Activated CD8-positive, alpha-beta memory T cell treated with anti-CD3 and anti-CD28 coated beads, Interleukin-2, amount 10 ng/mL, durations not matched to agents 7 days and 5 days (primary cell): ENCODE results near the gene ARPIN. TPM values are rescaled to one million over a fixed set of nuclear protein-coding genes. Genes with fewer than 3 reads are reported as not detected.

ENCODE experiments used
- ATAC-seq: fragments of 150-1000 bp; cut with Tn5 transposase; one replicate; pipeline ENCODE4 v1.10.0; 2021; ENCODE audit warnings: moderate library complexity
- CTCF ChIA-PET: fragments of 350-600 bp; sonication (Branson Sonifier 250); formaldehyde crosslinking; loops from one replicate; lab custom pipeline; 2021; ENCODE audit warnings: antibody characterized with exemption; lab: Charles Lee
- DNase-seq: peaks from one replicate; pipeline ENCODE4 v3.0.0-alpha.2; 2020
- H3K27ac Mint-ChIP-seq: one replicate; pipeline ENCODE4 v1.8.0; 2021; ENCODE audit warnings: mild to moderate bottlenecking, mixed read lengths
- H3K27me3 Mint-ChIP-seq: one replicate; pipeline ENCODE4 v1.8.0; 2021; ENCODE audit warnings: mixed read lengths
- H3K36me3 Mint-ChIP-seq: one replicate; pipeline ENCODE4 v1.8.0; 2021; ENCODE audit warnings: mild to moderate bottlenecking, mixed read lengths
- H3K4me1 Mint-ChIP-seq: one replicate; pipeline ENCODE4 v1.8.0; 2021; ENCODE audit warnings: mixed read lengths
- H3K4me3 Mint-ChIP-seq: one replicate; pipeline ENCODE4 v1.8.0; 2021; ENCODE audit warnings: mild to moderate bottlenecking, moderate library complexity, mixed read lengths
- H3K9me3 Mint-ChIP-seq: one replicate; pipeline ENCODE4 v1.8.0; 2022; ENCODE audit warnings: low read depth, mixed read lengths
- total RNA-seq, 2 experiments: library from RNA; stranded (reverse); gene quantifications; one replicate each; pipeline ENCODE4 v1.2.3, GENCODE V29; 2021

Gene ARPIN
- total RNA-seq, 2 experiments from 2014 or later: not detected

GRCh38 chr15:89936051-89936785 lies 23.5 kb upstream of the ARPIN start:
- peak; percentile 63 for DNase-seq
- Mint-ChIP-seq H3K4me3 (no peak overlapping the region), H3K27ac (peak overlapping the region; percentile 0), H3K4me1 (peaks cover 27% of the 10 kb centered on the region), H3K36me3 (no peaks in the 10 kb centered on the region), H3K27me3 (peaks cover 23% of the 10 kb centered on the region), H3K9me3 (no peaks in the 10 kb centered on the region)
- ATAC-seq: peak; percentile 76
- CTCF ChIA-PET: interaction anchor here (0.8 to 1.4 kb wide), 4 partner anchors 11 to 135 kb away, joined by 3 to 4 read pairs (median 4); no protein-coding TSS in a partner anchor

GRCh38 chr15:89932880-89933279 lies 20.1 kb upstream of the ARPIN start:
- peaks cover 18% of the 10 kb centered on the region for H3K27me3 Mint-ChIP-seq
- no peak overlapping the region for H3K4me3 Mint-ChIP-seq
- no peaks in the 10 kb centered on the region for H3K36me3 Mint-ChIP-seq
- no peak overlapping the region for H3K27ac Mint-ChIP-seq
- CTCF ChIA-PET: interaction anchor here (1.9 kb wide), 1 partner anchor 172 kb away, joined by 5 read pairs; no protein-coding TSS in a partner anchor
- peaks cover 21% of the 10 kb centered on the region for H3K4me1 Mint-ChIP-seq
- DNase-seq (no peak), ATAC-seq (no peak)
- no peaks in the 10 kb centered on the region for H3K9me3 Mint-ChIP-seq

DNA sequence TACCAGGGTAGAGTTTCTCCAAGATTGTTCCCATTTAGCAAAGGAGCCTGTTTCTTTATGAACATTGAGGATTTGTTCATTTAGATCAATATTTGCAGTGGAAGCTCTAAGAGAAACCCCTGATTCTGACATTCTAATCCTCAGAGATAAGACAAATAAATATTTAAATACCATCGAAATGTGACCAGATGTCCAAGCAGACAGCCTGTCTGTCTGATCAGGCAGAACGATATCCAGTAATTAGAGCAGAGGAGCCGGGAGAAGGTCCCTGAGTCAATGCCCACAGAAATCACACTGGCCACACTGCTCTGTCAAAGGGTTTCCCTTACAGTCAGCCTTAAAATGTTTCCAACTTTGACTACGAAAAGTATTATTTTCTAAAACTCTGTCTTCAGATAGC lies 15.7 kb upstream of the ARPIN start:
- DNase-seq (no peak), ATAC-seq (no peak)
- CTCF ChIA-PET: no interaction called here
- H3K27ac Mint-ChIP-seq: no peak overlapping the region
- no peaks in the 10 kb centered on the region for H3K36me3 Mint-ChIP-seq
- peaks cover 16% of the 10 kb centered on the region for H3K27me3 Mint-ChIP-seq
- no peaks in the 10 kb centered on the region for H3K9me3 Mint-ChIP-seq
- no peak overlapping the region for H3K4me3 Mint-ChIP-seq
- H3K4me1 Mint-ChIP-seq: no peaks in the 10 kb centered on the region

GRCh38 chr15:89926158-89926557 lies 13.4 kb upstream of the ARPIN start:
- no peak for DNase-seq
- Mint-ChIP-seq H3K9me3 (no peaks in the 10 kb centered on the region), H3K27ac (no peak overlapping the region), H3K4me3 (no peak overlapping the region), H3K4me1 (no peaks in the 10 kb centered on the region), H3K36me3 (no peaks in the 10 kb centered on the region), H3K27me3 (peaks cover 10% of the 10 kb centered on the region)
- CTCF ChIA-PET: no interaction called here
- ATAC-seq: no peak

DNA sequence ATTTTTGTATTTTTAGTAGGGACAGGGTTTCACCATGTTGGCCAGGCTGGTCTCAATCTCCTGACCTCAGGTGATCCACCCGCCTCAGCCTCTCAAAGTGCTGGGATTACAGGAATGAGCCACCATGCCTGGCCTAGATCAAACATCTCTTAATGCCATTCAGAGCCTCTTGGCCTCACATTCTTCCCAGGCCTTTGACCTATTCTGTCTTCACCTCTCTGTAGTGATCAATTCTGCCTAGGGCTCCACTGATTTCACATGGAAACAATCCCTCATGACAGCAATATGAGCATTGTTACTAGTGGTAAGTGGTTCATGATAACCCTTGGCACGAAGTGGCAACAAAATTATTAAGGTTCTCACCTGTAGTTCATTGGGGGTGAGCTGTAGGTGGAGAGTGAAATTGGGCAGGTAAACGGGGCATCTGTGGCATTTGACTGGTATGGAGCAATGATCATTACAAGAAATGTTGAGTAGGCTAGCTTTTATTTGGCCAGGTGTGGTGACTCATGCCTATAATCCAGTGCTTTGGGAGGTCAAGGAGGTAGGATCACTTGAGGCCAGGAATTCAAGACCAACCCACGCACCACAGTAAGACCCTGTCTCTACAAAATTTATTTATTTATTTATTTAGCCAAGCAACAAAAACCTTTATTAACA lies 4.8 kb upstream of the ARPIN start:
- H3K27me3 Mint-ChIP-seq: peaks cover 33% of the 10 kb centered on the region
- CTCF ChIA-PET: no interaction called here
- DNase-seq (no peak), ATAC-seq (no peak)
- H3K9me3 Mint-ChIP-seq: no peaks in the 10 kb centered on the region
- no peaks in the 10 kb centered on the region for H3K36me3 Mint-ChIP-seq
- H3K4me1 Mint-ChIP-seq: no peaks in the 10 kb centered on the region
- no peak overlapping the region for H3K4me3 Mint-ChIP-seq
- no peak overlapping the region for H3K27ac Mint-ChIP-seq

DNA sequence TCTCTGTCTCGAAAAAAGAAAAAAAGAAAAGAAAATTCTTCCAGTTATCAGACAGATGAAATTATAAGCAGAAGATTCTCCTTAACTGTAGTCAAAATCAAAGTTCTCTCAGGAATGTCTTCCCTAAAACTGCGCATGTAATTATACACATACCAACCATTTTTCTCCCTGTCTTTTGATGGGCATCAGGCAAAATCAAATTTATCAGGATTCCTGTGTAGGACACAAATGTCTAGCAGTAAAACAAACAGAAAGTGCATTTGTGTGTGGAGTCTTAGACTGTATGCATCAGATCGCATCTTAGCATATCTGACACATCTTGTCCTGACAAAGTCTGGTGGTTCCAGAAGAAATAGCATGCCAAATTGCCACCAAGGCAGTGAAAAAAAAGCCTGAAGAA lies 3.9 kb upstream of the ARPIN start:
- no peak overlapping the region for H3K4me3 Mint-ChIP-seq
- CTCF ChIA-PET: no interaction called here
- H3K4me1 Mint-ChIP-seq: no peaks in the 10 kb centered on the region
- no peak for DNase-seq
- H3K36me3 Mint-ChIP-seq: no peaks in the 10 kb centered on the region
- ATAC-seq: no peak
- H3K9me3 Mint-ChIP-seq: no peaks in the 10 kb centered on the region
- H3K27me3 Mint-ChIP-seq: peaks cover 41% of the 10 kb centered on the region
- H3K27ac Mint-ChIP-seq: no peak overlapping the region

GRCh38 chr15:89912145-89912673 lies 543 bp downstream of the ARPIN start:
- DNase-seq: no peak
- Mint-ChIP-seq H3K27ac (no peak overlapping the region), H3K4me1 (no peaks in the 10 kb centered on the region), H3K4me3 (no peak overlapping the region), H3K27me3 (peaks cover 40% of the 10 kb centered on the region), H3K9me3 (no peaks in the 10 kb centered on the region), H3K36me3 (no peaks in the 10 kb centered on the region)
- no peak for ATAC-seq
- CTCF ChIA-PET: interaction anchor here (0.5 kb wide), 1 partner anchor 37 kb away, joined by 3 read pairs; no protein-coding TSS in a partner anchor

GRCh38 chr15:89910891-89911626 lies 1.7 kb downstream of the ARPIN start:
- H3K36me3 Mint-ChIP-seq: no peaks in the 10 kb centered on the region
- H3K27ac Mint-ChIP-seq: no peak overlapping the region
- CTCF ChIA-PET: no interaction called here
- no peaks in the 10 kb centered on the region for H3K4me1 Mint-ChIP-seq
- no peak for ATAC-seq
- H3K9me3 Mint-ChIP-seq: no peaks in the 10 kb centered on the region
- H3K27me3 Mint-ChIP-seq: peaks cover 37% of the 10 kb centered on the region
- H3K4me3 Mint-ChIP-seq: no peak overlapping the region
- DNase-seq: no peak

DNA sequence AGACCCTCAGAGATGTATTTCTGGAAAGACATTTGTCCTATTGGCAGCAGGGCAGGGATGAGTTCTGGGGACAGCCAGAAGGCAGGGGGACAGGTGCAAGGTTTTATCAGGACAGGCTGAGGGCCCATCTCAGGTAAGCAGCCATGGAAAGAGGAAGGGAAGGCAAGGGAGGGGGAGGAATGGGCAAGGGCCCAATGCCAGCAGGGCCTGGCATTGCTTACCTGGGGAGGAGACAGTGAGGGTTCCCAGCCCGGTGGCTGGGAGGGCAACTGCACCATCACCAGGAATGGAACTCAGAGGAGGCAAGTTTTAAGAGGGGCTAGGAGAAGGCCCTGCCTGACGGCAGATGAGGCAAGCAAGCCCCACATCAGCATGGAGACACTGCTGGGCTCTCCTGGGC lies 3.1 kb downstream of the ARPIN start:
- Mint-ChIP-seq H3K27me3 (peaks cover 34% of the 10 kb centered on the region), H3K4me3 (no peak overlapping the region), H3K4me1 (no peaks in the 10 kb centered on the region), H3K36me3 (no peaks in the 10 kb centered on the region), H3K27ac (no peak overlapping the region), H3K9me3 (no peaks in the 10 kb centered on the region)
- DNase-seq (no peak), ATAC-seq (no peak)
- CTCF ChIA-PET: interaction anchor here (0.6 kb wide), 1 partner anchor 12 kb away, joined by 3 read pairs; no protein-coding TSS in a partner anchor

GRCh38 chr15:89908226-89908625 lies 4.5 kb downstream of the ARPIN start:
- no peaks in the 10 kb centered on the region for H3K4me1 Mint-ChIP-seq
- no peak overlapping the region for H3K27ac Mint-ChIP-seq
- DNase-seq: no peak
- no peaks in the 10 kb centered on the region for H3K9me3 Mint-ChIP-seq
- no peak for ATAC-seq
- no peak overlapping the region for H3K4me3 Mint-ChIP-seq
- CTCF ChIA-PET: no interaction called here
- no peaks in the 10 kb centered on the region for H3K36me3 Mint-ChIP-seq
- H3K27me3 Mint-ChIP-seq: peaks cover 24% of the 10 kb centered on the region

- no peak for ATAC-seq
- Mint-ChIP-seq H3K27me3 (peaks cover 19% of the 10 kb centered on the region), H3K27ac (no peak overlapping the region), H3K36me3 (no peaks in the 10 kb centered on the region), H3K4me3 (no peak overlapping the region), H3K9me3 (no peaks in the 10 kb centered on the region), H3K4me1 (no peaks in the 10 kb centered on the region)
- no peak for DNase-seq
- CTCF ChIA-PET: interaction anchor here (0.9 kb wide), 1 partner anchor 8 kb away, joined by 4 read pairs; no protein-coding TSS in a partner anchor
Measured at GRCh38 chr15:89907289-89907688, 5.5 kb downstream of the ARPIN start.

DNA sequence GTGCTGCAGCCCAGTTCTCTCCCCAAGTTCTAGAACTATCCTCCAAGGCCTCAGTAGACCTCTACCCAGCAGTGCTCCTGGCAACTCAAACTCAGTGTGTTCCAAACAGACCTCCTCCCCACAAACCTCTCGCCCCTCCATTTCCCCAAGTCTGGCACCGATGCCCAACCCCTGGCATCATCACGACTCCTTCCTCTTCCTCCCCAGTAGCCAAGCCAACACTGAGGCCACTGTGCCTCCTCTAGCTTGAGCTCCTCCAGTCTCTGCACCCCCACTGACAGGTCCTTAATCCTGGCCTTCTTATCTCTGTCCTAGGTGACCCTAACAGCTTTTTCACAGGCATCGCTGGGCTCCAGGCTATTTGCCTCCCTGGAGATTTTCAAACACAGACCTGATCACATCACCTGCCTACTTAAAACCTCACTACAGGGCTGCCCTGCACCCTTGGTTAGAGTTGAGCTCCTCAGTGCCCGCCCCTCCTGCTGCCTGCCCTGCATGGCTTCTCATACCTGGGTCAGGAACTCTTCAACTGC lies 6.8 kb downstream of the ARPIN start:
- H3K27me3 Mint-ChIP-seq: peaks cover 5% of the 10 kb centered on the region
- CTCF ChIA-PET: interaction anchor here (0.6 to 2.1 kb wide), 4 partner anchors 15 to 181 kb away, joined by 3 to 6 read pairs (median 4); no protein-coding TSS in a partner anchor
- no peak for ATAC-seq

GRCh38 chr15:89904519-89904918 lies 8.2 kb downstream of the ARPIN start:
- DNase-seq: no peak
- ATAC-seq: no peak
- H3K9me3 Mint-ChIP-seq: no peaks in the 10 kb centered on the region
- no peaks in the 10 kb centered on the region for H3K36me3 Mint-ChIP-seq
- no peaks in the 10 kb centered on the region for H3K4me1 Mint-ChIP-seq
- H3K27ac Mint-ChIP-seq: no peak overlapping the region
- peaks cover 3% of the 10 kb centered on the region for H3K27me3 Mint-ChIP-seq
- no peak overlapping the region for H3K4me3 Mint-ChIP-seq
- CTCF ChIA-PET: interaction anchor here (1.1 to 2.1 kb wide), 2 partner anchors 29 to 167 kb away, joined by 4 to 6 read pairs; no protein-coding TSS in a partner anchor

More for the DNA sequence above, 6.8 kb downstream of the ARPIN start:
- H3K4me1 Mint-ChIP-seq: no peaks in the 10 kb centered on the region
- no peak overlapping the region for H3K4me3 Mint-ChIP-seq
- no peaks in the 10 kb centered on the region for H3K9me3 Mint-ChIP-seq
- no peaks in the 10 kb centered on the region for H3K36me3 Mint-ChIP-seq
- H3K27ac Mint-ChIP-seq: no peak overlapping the region
- no peak for DNase-seq
